ENCODE measurements around the gene PDIA4.

- TF ChIP-seq POLR2A (IDR thresholded peaks at IDR 0.05) (no peak), POLR2AphosphoS5 (IDR thresholded peaks at IDR 0.05) (no peak), EP300 (IDR thresholded peaks at IDR 0.05) (no peak)
- TF ChIP-seq, protein P1, sequence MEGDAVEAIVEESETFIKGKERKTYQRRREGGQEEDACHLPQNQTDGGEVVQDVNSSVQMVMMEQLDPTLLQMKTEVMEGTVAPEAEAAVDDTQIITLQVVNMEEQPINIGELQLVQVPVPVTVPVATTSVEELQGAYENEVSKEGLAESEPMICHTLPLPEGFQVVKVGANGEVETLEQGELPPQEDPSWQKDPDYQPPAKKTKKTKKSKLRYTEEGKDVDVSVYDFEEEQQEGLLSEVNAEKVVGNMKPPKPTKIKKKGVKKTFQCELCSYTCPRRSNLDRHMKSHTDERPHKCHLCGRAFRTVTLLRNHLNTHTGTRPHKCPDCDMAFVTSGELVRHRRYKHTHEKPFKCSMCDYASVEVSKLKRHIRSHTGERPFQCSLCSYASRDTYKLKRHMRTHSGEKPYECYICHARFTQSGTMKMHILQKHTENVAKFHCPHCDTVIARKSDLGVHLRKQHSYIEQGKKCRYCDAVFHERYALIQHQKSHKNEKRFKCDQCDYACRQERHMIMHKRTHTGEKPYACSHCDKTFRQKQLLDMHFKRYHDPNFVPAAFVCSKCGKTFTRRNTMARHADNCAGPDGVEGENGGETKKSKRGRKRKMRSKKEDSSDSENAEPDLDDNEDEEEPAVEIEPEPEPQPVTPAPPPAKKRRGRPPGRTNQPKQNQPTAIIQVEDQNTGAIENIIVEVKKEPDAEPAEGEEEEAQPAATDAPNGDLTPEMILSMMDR (IDR thresholded peaks at IDR 0.05): no peak
Measured at GRCh38 chr7:149027611-149028345, 527 bp downstream of the PDIA4 start.
